Naive thymus-derived CD4-positive, alpha-beta T cell (primary cell): ENCODE measurements around the gene TSHZ3. TPM values are rescaled to one million over a fixed set of nuclear protein-coding genes. Genes with fewer than 3 reads are reported as not detected.

Experiments used
- ATAC-seq: fragments of 150-1000 bp; cut with Tn5 transposase; 2 replicates; pipeline ENCODE4 v1.10.0; 2021; ENCODE audit warnings: mild to moderate bottlenecking, moderate library complexity
- CTCF ChIA-PET: fragments of 350-600 bp; sonication (Branson Sonifier 250); formaldehyde crosslinking; loops from one replicate; lab custom pipeline; 2021; ENCODE audit warnings: antibody characterized with exemption; lab: Charles Lee
- POLR2A ChIA-PET: fragments of 350-600 bp; sonication (Branson Sonifier 250); formaldehyde crosslinking; loops from one replicate; lab custom pipeline; 2021; ENCODE audit warnings: antibody characterized with exemption, inconsistent platforms; lab: Charles Lee
- DNase-seq, 9 donors: peaks; one replicate each; pipeline versions ENCODE4 v3.0.0 to v3.0.0-alpha.2; 2020 to 2022; ENCODE audit warnings: mixed read lengths in 1 of 9
- H3K27ac ChIP-seq: one replicate; pipeline ENCODE4 v1.7.0; 2013; ENCODE audit warnings: mild to moderate bottlenecking, low read depth, low read length, moderate library complexity
- H3K27me3 ChIP-seq, 2 donors: one replicate each; pipeline ENCODE4 v1.7.0; 2013; ENCODE audit warnings: low read length in 2 of 2, mild to moderate bottlenecking in 2 of 2, moderate library complexity in 2 of 2; ENCODE audit not compliant: control insufficient read depth in 2 of 2, insufficient read depth in 2 of 2
- H3K36me3 ChIP-seq, 3 experiments: 1 replicate in 2 of 3; 2 replicates in 1 of 3; pipeline ENCODE4 v1.7.0; 2013; ENCODE audit warnings: low read length in 3 of 3, mild to moderate bottlenecking in 3 of 3, moderate library complexity in 1 of 3; ENCODE audit not compliant: insufficient read depth in 3 of 3, control insufficient read depth in 2 of 3
- H3K4me1 ChIP-seq, 2 donors: one replicate each; pipeline ENCODE4 v1.7.0; 2013; ENCODE audit warnings: low read length in 2 of 2, mild to moderate bottlenecking in 2 of 2, moderate library complexity in 1 of 2; ENCODE audit not compliant: control insufficient read depth in 2 of 2, insufficient read depth in 2 of 2
- H3K4me3 ChIP-seq: 2 replicates; pipeline ENCODE4 v1.7.0; 2013; ENCODE audit warnings: mild to moderate bottlenecking, low read length
- H3K9me3 ChIP-seq, 3 experiments: 1 replicate in 2 of 3; 2 replicates in 1 of 3; pipeline ENCODE4 v1.7.0; 2013; ENCODE audit warnings: low read length in 3 of 3; ENCODE audit not compliant: control insufficient read depth in 2 of 3
- H3K27ac Mint-ChIP-seq, 9 donors: one replicate each; pipeline ENCODE4 v1.8.0; 2020 to 2022; ENCODE audit warnings: mixed read lengths in 9 of 9, mild to moderate bottlenecking in 8 of 9, moderate library complexity in 5 of 9, inconsistent platforms in 2 of 9
- H3K27me3 Mint-ChIP-seq, 5 donors: one replicate each; pipeline ENCODE4 v1.8.0; 2021 to 2022; ENCODE audit warnings: mixed read lengths in 5 of 5, mild to moderate bottlenecking in 1 of 5
- H3K36me3 Mint-ChIP-seq, 5 donors: one replicate each; pipeline ENCODE4 v1.8.0; 2020 to 2022; ENCODE audit warnings: mixed read lengths in 5 of 5, mild to moderate bottlenecking in 3 of 5, inconsistent platforms in 1 of 5
- H3K4me1 Mint-ChIP-seq, 7 donors: one replicate each; pipeline ENCODE4 v1.8.0; 2020 to 2022; ENCODE audit warnings: mixed read lengths in 7 of 7, mild to moderate bottlenecking in 3 of 7, inconsistent platforms in 1 of 7
- H3K4me3 Mint-ChIP-seq, 10 donors: one replicate each; pipeline ENCODE4 v1.8.0; 2020 to 2022; ENCODE audit warnings: mild to moderate bottlenecking in 10 of 10, mixed read lengths in 10 of 10, moderate library complexity in 6 of 10, inconsistent platforms in 2 of 10
- H3K9me3 Mint-ChIP-seq, 11 donors: one replicate each; pipeline ENCODE4 v1.8.0; 2020 to 2022; ENCODE audit warnings: mixed read lengths in 11 of 11, mild to moderate bottlenecking in 4 of 11, inconsistent platforms in 1 of 11, moderate library complexity in 1 of 11
- intact Hi-C, 2 donors: fragments of 100-400 bp; cut with micrococcal nuclease; formaldehyde crosslinking; loops; one replicate each; pipeline ENCODE4 v1.15.1; 2023
- polyA plus RNA-seq, 2 donors: library from polyadenylated mRNA; unstranded; fragments of 300-500 nt; fragmentation: Illumina TruSeq; gene quantifications; one replicate each; pipeline ENCODE4 v1.2.3, GENCODE V29; 2021
- total RNA-seq, 6 experiments: library from RNA in 5 of 6; stranded (reverse) in 5 of 6; gene quantifications; 1 replicate in 5 of 6; 2 replicates in 1 of 6; pipeline ENCODE4 v1.2.3 and lab custom pipeline; 2021 to 2026

Gene TSHZ3
- total and polyA plus RNA-seq, 7 experiments from 2014 or later: 0.08 to 6.0 (median 0.20) TPM; not detected in 1

DNA sequence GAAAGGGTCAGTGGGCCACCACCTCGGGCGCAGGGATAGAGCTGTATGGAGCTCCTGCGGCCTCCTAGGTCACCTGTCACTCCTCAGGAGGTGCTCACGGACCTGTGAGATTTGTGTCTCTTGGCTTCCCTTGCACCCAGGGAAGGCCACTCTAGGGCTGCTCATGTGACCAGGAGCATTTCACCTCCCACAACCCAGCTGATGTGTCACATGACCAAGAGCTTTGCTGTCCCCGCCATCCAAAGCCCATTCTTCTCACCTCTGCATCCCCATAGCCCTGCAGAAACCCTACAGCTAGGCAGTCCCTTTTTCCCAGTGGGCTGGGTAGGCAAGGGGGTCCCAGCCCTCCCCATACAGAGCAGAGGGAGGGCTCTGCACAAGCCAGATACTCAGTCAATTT is 51.2 kb downstream of the TSHZ3 start:
- H3K27ac Mint-ChIP-seq: no peak overlapping the region
- ATAC-seq: no peak
- CTCF ChIA-PET: no interaction called here

DNA sequence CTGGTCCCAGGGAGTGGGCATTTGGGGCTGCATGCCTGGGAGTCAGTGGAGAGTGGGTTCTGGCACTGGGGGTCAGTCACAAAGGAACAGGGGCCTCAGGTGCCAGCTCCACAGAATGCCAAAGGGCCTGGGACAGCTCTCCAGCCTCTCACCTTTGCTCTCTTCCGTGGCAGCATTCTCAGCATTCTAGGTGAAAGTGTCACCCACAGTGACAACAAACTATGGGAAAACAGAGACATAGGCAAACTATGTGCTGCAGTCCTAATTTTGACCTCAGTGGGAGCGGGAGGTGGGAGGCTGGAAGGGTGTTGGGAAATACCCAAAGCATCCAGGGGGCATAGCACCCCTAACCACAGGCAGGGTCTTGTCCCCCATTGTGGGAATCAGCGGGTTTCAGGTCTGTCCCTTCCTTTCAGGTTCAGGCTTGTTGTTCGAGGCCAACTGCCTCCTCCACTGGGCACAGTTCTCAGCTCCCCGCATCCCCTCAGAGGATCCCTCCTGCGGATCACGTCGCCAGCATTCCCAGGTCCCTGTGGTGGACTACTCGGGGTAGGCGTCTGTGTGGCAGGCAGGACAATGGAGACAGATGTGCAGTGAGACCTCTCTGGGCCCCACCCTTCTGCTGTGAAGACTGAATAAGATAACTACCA is 52.4 kb downstream of the TSHZ3 start:
- H3K9me3 ChIP-seq: no peaks in the 10 kb centered on the region
- no peaks in the 10 kb centered on the region for H3K4me1 ChIP-seq
- intact Hi-C loops: no loop called here
- H3K36me3 ChIP-seq: no peaks in the 10 kb centered on the region
- Mint-ChIP-seq H3K36me3 (no peaks in the 10 kb centered on the region), H3K4me1 (peaks cover 0 to 2% (median 0%) of the 10 kb centered on the region in 7 donors), H3K4me3 (no peak overlapping the region), H3K27me3 (no peaks in the 10 kb centered on the region), H3K9me3 (peaks cover 0 to 4% (median 0%) of the 10 kb centered on the region in 11 donors), H3K27ac (no peak overlapping the region)
- no peak overlapping the region for H3K4me3 ChIP-seq
- no peak for DNase-seq
- POLR2A ChIA-PET: no interaction called here
- H3K27ac ChIP-seq: no peak overlapping the region
- no peak for ATAC-seq
- H3K27me3 ChIP-seq: no peaks in the 10 kb centered on the region
- CTCF ChIA-PET: no interaction called here

More for the DNA sequence above, 51.2 kb downstream of the TSHZ3 start:
- Histone ChIP-seq H3K36me3 (no peaks in the 10 kb centered on the region), H3K4me3 (no peak overlapping the region), H3K4me1 (no peaks in the 10 kb centered on the region), H3K27ac (no peak overlapping the region), H3K27me3 (no peaks in the 10 kb centered on the region), H3K9me3 (no peaks in the 10 kb centered on the region)
- POLR2A ChIA-PET: no interaction called here
- intact Hi-C loops: no loop called here
- H3K27me3 Mint-ChIP-seq: no peaks in the 10 kb centered on the region
- no peak overlapping the region for H3K4me3 Mint-ChIP-seq
- no peak for DNase-seq
- peaks cover 0 to 2% (median 0%) of the 10 kb centered on the region in 7 donors for H3K4me1 Mint-ChIP-seq
- H3K9me3 Mint-ChIP-seq: no peaks in the 10 kb centered on the region
- no peaks in the 10 kb centered on the region for H3K36me3 Mint-ChIP-seq

DNA sequence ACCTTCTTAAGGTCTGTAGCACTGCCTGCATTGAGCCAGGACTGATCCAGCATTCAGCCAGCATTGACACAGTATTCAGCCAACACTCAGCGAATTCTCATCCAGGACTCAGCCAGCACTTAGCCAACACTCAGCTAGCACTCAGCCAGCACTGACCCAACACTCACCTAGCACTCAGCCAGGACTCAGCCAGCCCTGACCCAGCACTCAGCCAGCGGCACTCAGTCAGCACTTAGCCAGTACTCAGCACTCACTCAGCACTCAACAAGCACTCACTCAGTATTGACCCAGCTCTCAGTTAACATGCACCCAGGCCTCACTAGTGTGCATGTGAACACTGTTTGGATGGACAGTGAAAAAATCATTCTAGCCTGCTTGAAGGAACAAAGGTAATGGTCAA is 55.0 kb downstream of the TSHZ3 start:
- no peaks in the 10 kb centered on the region for H3K27me3 Mint-ChIP-seq
- peaks cover 0 to 3% (median 0%) of the 10 kb centered on the region in 7 donors for H3K4me1 Mint-ChIP-seq
- no peaks in the 10 kb centered on the region for H3K27me3 ChIP-seq
- POLR2A ChIA-PET: no interaction called here
- no peaks in the 10 kb centered on the region for H3K36me3 Mint-ChIP-seq
- no peak overlapping the region for H3K27ac Mint-ChIP-seq
- H3K9me3 ChIP-seq: no peaks in the 10 kb centered on the region
- DNase-seq (no peak), ATAC-seq (no peak)
- intact Hi-C loops: no loop called here
- H3K4me3 ChIP-seq: no peak overlapping the region
- CTCF ChIA-PET: no interaction called here
- H3K4me1 ChIP-seq: no peaks in the 10 kb centered on the region
- no peak overlapping the region for H3K4me3 Mint-ChIP-seq
- no peak overlapping the region for H3K27ac ChIP-seq
- H3K36me3 ChIP-seq: no peaks in the 10 kb centered on the region
- H3K9me3 Mint-ChIP-seq: peaks cover 0 to 4% (median 0%) of the 10 kb centered on the region in 11 donors

GRCh38 chr19:31292639-31293185 is 56.5 kb downstream of the TSHZ3 start:
- Mint-ChIP-seq H3K27ac (no peak overlapping the region), H3K4me1 (peaks cover 0 to 3% (median 0%) of the 10 kb centered on the region in 7 donors), H3K36me3 (no peaks in the 10 kb centered on the region), H3K27me3 (no peaks in the 10 kb centered on the region), H3K9me3 (peaks cover 0 to 4% (median 0%) of the 10 kb centered on the region in 11 donors), H3K4me3 (no peak overlapping the region)
- Histone ChIP-seq H3K4me1 (no peaks in the 10 kb centered on the region), H3K27ac (no peak overlapping the region), H3K36me3 (no peaks in the 10 kb centered on the region), H3K9me3 (no peaks in the 10 kb centered on the region), H3K4me3 (no peak overlapping the region), H3K27me3 (no peaks in the 10 kb centered on the region)
- intact Hi-C loops: no loop called here
- CTCF ChIA-PET: no interaction called here
- DNase-seq (no peak), ATAC-seq (no peak)
- POLR2A ChIA-PET: no interaction called here

DNA sequence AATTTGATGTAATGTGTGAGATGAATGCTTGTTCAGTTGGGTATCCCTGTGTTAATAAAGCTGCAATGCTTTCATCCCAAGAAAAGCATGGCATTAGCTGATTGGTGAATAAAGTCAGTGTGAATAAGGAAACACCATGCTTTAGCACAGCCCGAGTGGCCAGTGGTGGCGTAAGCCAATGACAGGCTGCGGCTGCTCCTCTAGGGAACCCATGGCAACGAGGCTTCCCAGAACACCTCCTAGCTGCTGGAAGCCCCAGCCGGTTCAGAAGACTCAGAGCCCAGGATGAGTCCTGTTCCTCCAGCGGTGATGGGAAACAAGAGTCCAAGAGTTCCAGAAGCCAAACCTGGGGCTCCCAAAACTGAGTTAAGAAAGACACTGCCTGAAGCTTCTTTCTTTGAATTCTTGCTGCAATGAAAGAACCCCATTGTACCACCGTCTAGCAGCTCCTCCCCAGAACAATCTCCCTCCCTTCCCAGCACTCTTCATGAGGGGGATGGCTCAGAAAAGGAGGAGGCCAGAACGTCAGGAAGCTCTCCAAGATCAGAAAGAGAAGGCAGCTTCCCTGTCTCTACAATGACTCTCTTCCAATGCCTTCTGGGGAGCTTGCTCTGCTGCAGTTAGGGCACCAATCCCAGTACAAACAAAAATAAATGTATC is 58.2 kb downstream of the TSHZ3 start:
- POLR2A ChIA-PET: no interaction called here
- H3K27me3 ChIP-seq: no peaks in the 10 kb centered on the region
- DNase-seq (no peak), ATAC-seq (no peak)
- H3K27ac ChIP-seq: no peak overlapping the region
- Mint-ChIP-seq H3K27me3 (no peaks in the 10 kb centered on the region), H3K4me1 (peaks cover 0 to 4% (median 0%) of the 10 kb centered on the region in 7 donors), H3K36me3 (no peaks in the 10 kb centered on the region), H3K9me3 (peaks cover 0 to 4% (median 0%) of the 10 kb centered on the region in 11 donors), H3K27ac (no peak overlapping the region), H3K4me3 (no peak overlapping the region)
- CTCF ChIA-PET: no interaction called here
- intact Hi-C loops: no loop called here
- no peak overlapping the region for H3K4me3 ChIP-seq
- no peaks in the 10 kb centered on the region for H3K36me3 ChIP-seq
- H3K4me1 ChIP-seq: no peaks in the 10 kb centered on the region
- no peaks in the 10 kb centered on the region for H3K9me3 ChIP-seq

DNA sequence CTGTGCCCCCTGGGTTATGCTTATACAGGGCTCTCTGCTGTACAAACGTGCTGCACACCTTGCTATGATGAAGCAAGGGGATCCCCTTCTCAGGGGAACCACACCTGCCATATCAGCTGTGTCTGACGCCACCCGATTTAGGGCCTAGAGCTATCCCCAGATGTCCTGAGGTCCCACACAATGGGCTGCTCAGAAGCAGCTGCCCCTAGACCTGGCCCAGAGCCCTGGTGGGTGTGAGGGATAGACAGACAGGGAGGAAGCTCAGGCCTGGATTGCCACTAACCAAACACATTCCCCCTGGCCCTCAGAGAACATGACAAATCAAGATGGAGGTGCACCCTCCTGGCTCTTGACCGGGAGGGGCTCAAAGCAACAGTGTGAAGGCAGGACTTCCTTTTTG is 59.3 kb downstream of the TSHZ3 start:
- DNase-seq (no peak), ATAC-seq (no peak)
- CTCF ChIA-PET: no interaction called here
- Mint-ChIP-seq H3K36me3 (no peaks in the 10 kb centered on the region), H3K27ac (no peak overlapping the region), H3K27me3 (no peaks in the 10 kb centered on the region), H3K4me1 (peaks cover 0 to 10% (median 0%) of the 10 kb centered on the region in 7 donors), H3K4me3 (no peak overlapping the region), H3K9me3 (peaks cover 0 to 4% (median 0%) of the 10 kb centered on the region in 11 donors)
- intact Hi-C loops: no loop called here
- Histone ChIP-seq H3K4me1 (no peaks in the 10 kb centered on the region), H3K27me3 (no peaks in the 10 kb centered on the region), H3K27ac (no peak overlapping the region), H3K9me3 (no peaks in the 10 kb centered on the region), H3K36me3 (no peaks in the 10 kb centered on the region), H3K4me3 (no peak overlapping the region)
- POLR2A ChIA-PET: no interaction called here
